Measurements from ENCODE around the gene RNF144A. TPM values are rescaled to one million over a fixed set of nuclear protein-coding genes. Genes with fewer than 3 reads are reported as not detected.

Gene RNF144A
- total RNA-seq, 1 experiment from 2014 or later: 10.6 TPM

DNA sequence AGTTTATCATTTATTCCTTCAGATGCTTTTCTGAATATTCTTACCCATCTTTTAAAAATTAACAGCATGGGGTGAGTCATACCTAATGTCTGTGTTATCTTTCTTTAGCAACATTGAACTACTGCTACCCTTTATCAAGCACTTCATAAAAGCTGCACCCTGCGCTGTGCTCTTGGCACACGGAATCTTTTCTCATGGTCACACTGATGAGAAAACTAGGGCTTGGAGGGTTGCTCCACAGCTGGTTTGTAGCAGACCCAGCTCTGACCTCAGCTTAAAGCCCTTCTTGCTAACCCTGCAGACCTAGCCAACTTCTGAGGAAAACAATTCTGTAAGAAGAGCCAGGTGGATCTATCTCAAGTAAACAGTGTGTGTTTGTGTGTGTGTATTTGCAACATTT lies 106.3 kb downstream of the RNF144A start:
- Histone ChIP-seq H3K27me3 (ENCODE audit: insufficient read depth, low read length) (no peaks in the 10 kb centered on the region), H3K79me1 (ENCODE audit: insufficient read depth, low read depth, low read length, poor library complexity, severe bottlenecking) (no peaks in the 10 kb centered on the region), H3K14ac (ENCODE audit: insufficient read depth, low read length) (no peak overlapping the region), H3K18ac (ENCODE audit: insufficient read length, low read depth, low read length) (no peak overlapping the region), H4K91ac (ENCODE audit: insufficient read length, low read depth, low read length) (no peak overlapping the region), H2BK120ac (ENCODE audit: low read depth, low read length, poor library complexity, severe bottlenecking) (no peak overlapping the region), H3K4me1 (ENCODE audit: insufficient read depth, low read length) (no peaks in the 10 kb centered on the region), H3K27ac (ENCODE audit: insufficient read length, low read depth, low read length) (no peak overlapping the region), H3K56ac (ENCODE audit: insufficient read length, low read depth, low read length) (no peak overlapping the region), H3T11ph (ENCODE audit: low read length) (no peak overlapping the region), H2BK12ac (ENCODE audit: insufficient read length, low read depth, low read length) (no peak overlapping the region), H3K9me3 (ENCODE audit: control insufficient read depth, low read depth, low read length) (no peaks in the 10 kb centered on the region), H3K9ac (ENCODE audit: extremely low read depth, insufficient read length, low read length) (no peak overlapping the region), H3K4ac (ENCODE audit: low read depth, low read length) (no peak overlapping the region), H3K4me2 (ENCODE audit: insufficient read depth, insufficient read length, low read length) (no peak overlapping the region), H2BK5ac (ENCODE audit: insufficient read length, low read length) (no peak overlapping the region), H3K79me2 (ENCODE audit: insufficient read depth, low read length) (no peaks in the 10 kb centered on the region), H4K8ac (replicated peaks; ENCODE audit: insufficient read length, low read depth, low read length) (no peak overlapping the region), H2AK5ac (ENCODE audit: insufficient read length, low read length) (no peak overlapping the region), H3K23ac (ENCODE audit: insufficient read length, low read depth, low read length) (no peak overlapping the region), H4K20me1 (ENCODE audit: control insufficient read depth, insufficient read depth, insufficient read length) (no peaks in the 10 kb centered on the region), H2BK15ac (ENCODE audit: low read depth, low read length) (no peak overlapping the region), H2BK20ac (ENCODE audit: low read depth, low read length, poor library complexity, severe bottlenecking) (no peak overlapping the region), H3K23me2 (ENCODE audit: insufficient read length, low read depth, low read length, poor library complexity, severe bottlenecking) (no peaks in the 10 kb centered on the region), H4K5ac (ENCODE audit: insufficient read length, low read depth, low read length) (no peak overlapping the region), H2AFZ (ENCODE audit: low read length) (no peak overlapping the region)
- TF ChIP-seq, protein P1, sequence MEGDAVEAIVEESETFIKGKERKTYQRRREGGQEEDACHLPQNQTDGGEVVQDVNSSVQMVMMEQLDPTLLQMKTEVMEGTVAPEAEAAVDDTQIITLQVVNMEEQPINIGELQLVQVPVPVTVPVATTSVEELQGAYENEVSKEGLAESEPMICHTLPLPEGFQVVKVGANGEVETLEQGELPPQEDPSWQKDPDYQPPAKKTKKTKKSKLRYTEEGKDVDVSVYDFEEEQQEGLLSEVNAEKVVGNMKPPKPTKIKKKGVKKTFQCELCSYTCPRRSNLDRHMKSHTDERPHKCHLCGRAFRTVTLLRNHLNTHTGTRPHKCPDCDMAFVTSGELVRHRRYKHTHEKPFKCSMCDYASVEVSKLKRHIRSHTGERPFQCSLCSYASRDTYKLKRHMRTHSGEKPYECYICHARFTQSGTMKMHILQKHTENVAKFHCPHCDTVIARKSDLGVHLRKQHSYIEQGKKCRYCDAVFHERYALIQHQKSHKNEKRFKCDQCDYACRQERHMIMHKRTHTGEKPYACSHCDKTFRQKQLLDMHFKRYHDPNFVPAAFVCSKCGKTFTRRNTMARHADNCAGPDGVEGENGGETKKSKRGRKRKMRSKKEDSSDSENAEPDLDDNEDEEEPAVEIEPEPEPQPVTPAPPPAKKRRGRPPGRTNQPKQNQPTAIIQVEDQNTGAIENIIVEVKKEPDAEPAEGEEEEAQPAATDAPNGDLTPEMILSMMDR (conservative IDR thresholded peaks at IDR 0.05): no peak
- H3K4me3 Mint-ChIP-seq: no peak overlapping the region
- H3K27ac Mint-ChIP-seq: no peak overlapping the region
- no CpG with 5 or more reads among the region's 2 CpGs for WGBS (ENCODE audit: extremely low coverage, insufficient read length, low lambda C conversion rate)
- peaks cover 8 to 14% (median 14%) of the 10 kb centered on the region in 3 experiments; a peak in 5 of 7 replicates for H3K36me3 Mint-ChIP-seq (ENCODE audit: insufficient read depth in 1 of 3, low read depth in 3 of 3)
- H3K4me1 Mint-ChIP-seq: peaks cover 0 to 2% of the 10 kb centered on the region in 2 experiments; a peak in 2 of 4 replicates
- no peaks in the 10 kb centered on the region for H3K27me3 Mint-ChIP-seq (ENCODE audit: low read depth)
- no peaks in the 10 kb centered on the region for H3K9me3 Mint-ChIP-seq
- no peak for DNase-seq

Measured in H9 (cell line).